Tibial artery (tissue), 4 donors: ENCODE measurements around the gene POU2F2.

Source experiments
- DNase-seq, 2 donors: peaks; one replicate each; pipeline ENCODE4 v3.0.0-alpha.2; 2019
- H3K27ac ChIP-seq, 2 donors: fragments of 200-600 bp; sonication (generic) in 1 of 2; 1 replicate in 1 of 2; 2 replicates in 1 of 2; pipeline ENCODE4 v1.5.1; 2018 to 2019; ENCODE audit warnings: mild to moderate bottlenecking in 1 of 2
- H3K27me3 ChIP-seq, 2 donors: fragments of 200-600 bp; sonication (generic) in 1 of 2; one replicate each; pipeline versions ENCODE4 v1.5.1 to v1.6.0; 2016 to 2019
- H3K36me3 ChIP-seq, 3 donors: fragments of 200-600 bp; sonication (generic) in 2 of 3; one replicate each; pipeline ENCODE4 v1.5.1; 2016 to 2019; ENCODE audit warnings: mild to moderate bottlenecking in 2 of 3
- H3K4me1 ChIP-seq, 4 donors: fragments of 200-600 bp; sonication (generic) in 2 of 4; 1 replicate in 3 of 4; 2 replicates in 1 of 4; pipeline ENCODE4 v1.5.1; 2016 to 2019
- H3K4me3 ChIP-seq, 2 donors: fragments of 200-600 bp; sonication (generic) in 1 of 2; 1 replicate in 1 of 2; 2 replicates in 1 of 2; pipeline ENCODE4 v1.5.1; 2018 to 2019; ENCODE audit warnings: mild to moderate bottlenecking in 2 of 2
- H3K9me3 ChIP-seq, 3 donors: fragments of 200-600 bp; sonication (generic) in 1 of 3; one replicate each; pipeline ENCODE4 v1.5.1; 2016 to 2019
- intact Hi-C: fragments of 100-400 bp; cut with DNase I; formaldehyde crosslinking; loops from one replicate; pipeline ENCODE4 v1.15.0; 2023; ENCODE audit warnings: low total_unique reads
- TF ChIP-seq, protein P1 (sequence below), 2 experiments: fragments of 200-600 bp in 1 of 2; fragments of 450-650 bp in 1 of 2; IDR thresholded peaks; one replicate each; pipeline ENCODE4 v1.5.1; 2017 to 2019; ENCODE audit warnings: antibody characterized with exemption in 2 of 2, mild to moderate bottlenecking in 1 of 2, moderate library complexity in 1 of 2

The POU2F2 gene

DNA sequence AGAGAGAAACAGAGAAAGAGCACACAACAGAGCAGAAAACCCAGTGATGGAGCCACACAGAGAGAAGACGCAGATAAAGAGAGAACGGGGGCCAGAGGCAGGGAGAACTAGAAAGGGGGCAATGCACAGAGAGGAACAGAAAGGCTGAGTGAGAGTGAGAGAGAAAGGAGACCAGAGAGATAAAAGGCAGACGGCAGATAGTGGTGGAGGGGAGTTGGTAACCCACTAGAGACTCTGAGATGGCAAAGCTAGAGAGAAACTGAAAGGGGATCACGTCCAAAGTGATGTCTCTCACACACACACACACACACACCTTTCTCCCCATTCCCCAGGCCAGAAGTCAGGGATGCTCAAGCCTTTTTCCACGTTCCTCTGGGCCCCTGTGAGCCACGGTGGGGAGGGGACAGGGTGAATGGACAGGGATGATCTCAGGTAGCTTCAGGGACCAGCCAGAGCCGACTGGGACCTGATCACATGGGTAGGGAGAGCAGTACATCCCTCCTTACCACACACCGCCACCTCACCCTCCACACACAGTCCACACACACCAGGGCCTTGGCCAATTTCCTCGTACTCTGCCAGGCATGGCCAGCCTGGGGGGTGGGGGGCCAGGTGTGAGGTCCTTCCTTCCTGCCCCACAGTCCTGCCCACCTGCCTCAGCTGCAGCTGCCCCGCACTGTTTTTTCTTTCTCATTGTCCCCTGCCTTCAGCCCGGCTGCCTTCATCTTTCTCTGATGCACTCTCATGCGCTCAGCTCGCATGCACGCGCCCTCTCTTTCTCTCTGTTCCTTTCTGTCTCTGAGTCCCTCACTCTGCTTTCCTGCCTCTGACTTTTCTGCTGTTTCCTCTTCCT is 22.5 kb upstream of the POU2F2 start:
- H3K27ac ChIP-seq = no peak overlapping the region
- no peaks in the 10 kb centered on the region for H3K36me3 ChIP-seq
- H3K4me3 ChIP-seq = no peak overlapping the region
- peaks cover 0 to 67% of the 10 kb centered on the region in 2 donors for H3K27me3 ChIP-seq
- no peaks in the 10 kb centered on the region for H3K9me3 ChIP-seq
- TF ChIP-seq, protein P1, sequence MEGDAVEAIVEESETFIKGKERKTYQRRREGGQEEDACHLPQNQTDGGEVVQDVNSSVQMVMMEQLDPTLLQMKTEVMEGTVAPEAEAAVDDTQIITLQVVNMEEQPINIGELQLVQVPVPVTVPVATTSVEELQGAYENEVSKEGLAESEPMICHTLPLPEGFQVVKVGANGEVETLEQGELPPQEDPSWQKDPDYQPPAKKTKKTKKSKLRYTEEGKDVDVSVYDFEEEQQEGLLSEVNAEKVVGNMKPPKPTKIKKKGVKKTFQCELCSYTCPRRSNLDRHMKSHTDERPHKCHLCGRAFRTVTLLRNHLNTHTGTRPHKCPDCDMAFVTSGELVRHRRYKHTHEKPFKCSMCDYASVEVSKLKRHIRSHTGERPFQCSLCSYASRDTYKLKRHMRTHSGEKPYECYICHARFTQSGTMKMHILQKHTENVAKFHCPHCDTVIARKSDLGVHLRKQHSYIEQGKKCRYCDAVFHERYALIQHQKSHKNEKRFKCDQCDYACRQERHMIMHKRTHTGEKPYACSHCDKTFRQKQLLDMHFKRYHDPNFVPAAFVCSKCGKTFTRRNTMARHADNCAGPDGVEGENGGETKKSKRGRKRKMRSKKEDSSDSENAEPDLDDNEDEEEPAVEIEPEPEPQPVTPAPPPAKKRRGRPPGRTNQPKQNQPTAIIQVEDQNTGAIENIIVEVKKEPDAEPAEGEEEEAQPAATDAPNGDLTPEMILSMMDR (IDR thresholded peaks at IDR 0.05) = no peak
- intact Hi-C loops = no loop called here
- no peak for DNase-seq
- no peaks in the 10 kb centered on the region for H3K4me1 ChIP-seq

DNA sequence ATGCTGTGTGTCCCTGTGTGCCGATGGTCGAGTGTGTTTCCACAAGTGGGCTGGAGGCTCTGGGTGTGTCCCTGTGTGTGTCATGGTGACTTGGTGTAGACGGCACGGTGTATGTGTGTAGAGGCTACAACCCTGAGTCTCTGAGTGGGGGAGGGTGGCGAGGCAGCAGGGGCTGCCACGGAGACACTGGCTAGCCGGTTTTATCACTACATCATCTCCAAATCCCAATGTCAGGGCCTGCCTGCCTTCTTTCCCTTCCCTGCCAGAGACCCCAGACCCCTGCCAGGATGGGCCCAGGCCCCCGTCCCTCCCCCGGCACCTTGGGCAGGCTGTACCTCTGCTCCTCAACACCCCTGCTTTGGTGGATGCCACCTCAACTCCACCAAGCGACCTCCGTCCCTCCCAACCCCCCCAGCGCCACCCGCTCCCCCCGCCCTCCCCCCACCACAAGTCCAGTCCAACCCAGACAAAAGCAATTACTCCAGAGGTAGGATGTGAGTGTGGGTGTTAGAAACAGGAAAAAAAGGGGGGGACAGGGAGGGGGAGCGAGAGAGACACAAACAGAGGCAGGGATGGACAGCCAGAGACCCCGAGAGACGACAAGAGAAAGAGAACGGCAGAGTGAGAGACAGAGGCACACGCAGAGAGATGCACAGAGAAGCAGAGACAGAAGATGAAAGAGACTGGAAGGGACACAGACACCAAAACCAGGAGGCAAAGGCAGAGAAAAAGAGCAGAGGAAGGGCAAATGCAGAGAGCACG is 21.6 kb upstream of the POU2F2 start:
- H3K36me3 ChIP-seq = no peaks in the 10 kb centered on the region
- intact Hi-C loops = no loop called here
- no peaks in the 10 kb centered on the region for H3K4me1 ChIP-seq
- no peaks in the 10 kb centered on the region for H3K9me3 ChIP-seq
- no peak for DNase-seq
- H3K4me3 ChIP-seq = no peak overlapping the region
- TF ChIP-seq, protein P1 (IDR thresholded peaks at IDR 0.05) = no peak
- H3K27me3 ChIP-seq = peaks cover 0 to 72% of the 10 kb centered on the region in 2 donors
- H3K27ac ChIP-seq = no peak overlapping the region

DNA sequence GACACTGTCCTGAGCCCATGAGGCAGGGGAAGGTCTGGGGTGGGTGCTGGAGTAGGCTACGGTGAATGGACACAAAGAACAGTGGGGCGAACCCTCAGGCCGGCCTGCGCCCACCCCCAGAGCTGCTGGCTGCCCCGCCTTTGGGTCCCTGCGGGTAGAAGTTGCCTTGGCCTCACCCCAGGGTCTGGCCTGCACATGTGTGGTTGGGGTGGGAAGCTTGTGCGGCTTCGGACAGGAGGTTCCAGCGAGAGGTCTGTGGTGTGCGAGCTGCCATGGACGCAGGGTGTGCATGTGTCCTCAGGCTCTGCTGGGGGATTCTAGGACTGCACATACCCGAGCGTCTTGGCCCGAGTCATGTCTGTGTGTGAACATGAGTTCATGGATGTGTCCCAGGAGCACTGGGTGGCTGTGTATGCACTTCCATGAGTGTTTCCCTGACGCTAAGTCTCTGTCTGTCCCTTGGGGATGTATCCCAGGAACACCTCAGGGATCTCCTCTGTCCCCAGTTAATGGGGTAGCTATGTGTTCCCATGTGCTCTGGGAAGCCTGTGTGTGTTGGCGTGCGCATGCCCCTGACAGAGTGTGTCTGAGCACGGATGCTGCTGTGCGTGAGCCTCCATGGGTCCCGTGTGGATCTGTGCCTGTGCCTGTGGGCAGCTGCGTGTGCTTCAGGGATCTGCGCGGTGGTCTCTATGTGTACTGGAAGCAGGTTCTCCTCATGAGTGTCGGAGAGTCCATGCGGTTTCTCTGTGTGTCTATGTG is 20.8 kb upstream of the POU2F2 start:
- intact Hi-C loops = no loop called here
- no peak for DNase-seq
- no peaks in the 10 kb centered on the region for H3K4me1 ChIP-seq
- TF ChIP-seq, protein P1 (IDR thresholded peaks at IDR 0.05) = no peak
- H3K27ac ChIP-seq = no peak overlapping the region
- H3K27me3 ChIP-seq = peaks cover 0 to 79% of the 10 kb centered on the region in 2 donors
- H3K9me3 ChIP-seq = no peaks in the 10 kb centered on the region
- H3K36me3 ChIP-seq = no peaks in the 10 kb centered on the region
- H3K4me3 ChIP-seq = no peak overlapping the region

DNA sequence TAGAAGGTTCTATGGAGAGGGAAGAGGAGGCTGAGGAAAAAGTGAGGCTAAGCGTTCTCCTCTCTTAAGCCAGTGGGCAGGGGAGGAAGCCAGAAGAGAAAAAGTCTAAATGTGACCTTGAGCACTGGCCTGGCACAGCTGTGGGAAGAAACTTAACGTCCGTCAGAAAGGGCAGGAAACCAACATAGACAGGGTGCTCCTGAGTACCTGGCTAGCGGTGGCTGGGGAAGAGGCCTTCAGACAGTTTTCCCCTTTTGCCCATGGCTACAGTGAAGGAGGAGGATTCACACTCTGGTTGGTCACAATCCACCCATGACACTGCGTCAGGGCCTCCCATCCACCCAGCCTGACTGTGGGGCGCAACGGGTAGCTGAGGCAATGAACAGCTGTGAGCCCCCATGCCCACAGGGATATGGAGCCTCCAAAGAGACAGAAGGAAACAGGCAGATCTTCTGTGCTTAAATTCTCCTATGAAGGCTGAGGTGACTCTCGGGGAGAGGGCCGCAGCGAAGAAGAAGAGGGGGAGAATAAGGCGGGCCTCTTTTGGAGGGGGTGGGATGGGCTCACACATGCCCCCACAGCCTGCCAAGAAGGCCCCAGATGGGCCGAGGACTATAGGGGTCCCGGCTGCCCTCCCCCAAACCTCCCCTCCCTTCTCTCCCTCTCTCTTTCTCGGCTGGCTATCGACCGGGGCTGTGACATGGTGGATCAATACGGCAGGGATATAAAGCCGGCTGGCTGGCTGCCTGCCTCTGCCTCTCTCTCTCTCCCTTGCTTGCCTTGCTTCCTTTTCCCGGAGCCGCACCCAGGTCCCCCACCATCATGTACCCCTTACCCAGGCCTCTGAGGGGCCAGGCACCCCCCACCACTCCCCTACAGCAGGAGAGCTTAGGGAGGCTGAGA is 19.8 kb upstream of the POU2F2 start:
- H3K27ac ChIP-seq = no peak overlapping the region
- peaks cover 0 to 80% of the 10 kb centered on the region in 2 donors for H3K27me3 ChIP-seq
- H3K36me3 ChIP-seq = no peaks in the 10 kb centered on the region
- DNase-seq = no peak
- intact Hi-C loops = no loop called here
- H3K9me3 ChIP-seq = no peaks in the 10 kb centered on the region
- H3K4me1 ChIP-seq = no peaks in the 10 kb centered on the region
- TF ChIP-seq, protein P1 (IDR thresholded peaks at IDR 0.05) = no peak
- no peak overlapping the region for H3K4me3 ChIP-seq

DNA sequence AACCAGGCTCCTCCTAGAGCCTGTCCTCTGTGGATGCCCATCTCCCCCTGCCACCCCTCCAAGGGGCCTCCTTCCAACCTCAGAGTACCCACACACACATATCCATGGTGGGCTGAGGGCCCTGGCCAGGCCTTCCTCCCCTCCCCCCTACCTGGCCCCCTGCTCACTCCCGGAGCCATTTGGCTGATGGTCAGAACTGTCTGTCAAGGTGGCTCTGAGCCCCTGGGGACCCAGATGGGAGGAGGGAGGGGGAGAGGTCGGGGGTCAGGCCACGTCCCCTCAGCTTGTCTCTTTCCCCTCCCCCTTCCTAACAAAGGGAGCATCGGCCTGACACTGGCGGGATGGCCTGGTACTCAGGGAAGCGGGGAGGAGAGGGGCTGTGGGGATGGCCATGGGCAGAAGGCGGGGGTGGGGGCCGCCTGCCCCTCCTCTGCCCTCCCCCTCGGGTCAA is 18.7 kb upstream of the POU2F2 start:
- intact Hi-C loops = no loop called here
- peaks cover 0 to 72% of the 10 kb centered on the region in 2 donors for H3K27me3 ChIP-seq
- TF ChIP-seq, protein P1 (IDR thresholded peaks at IDR 0.05) = no peak

More for the DNA sequence above, 18.7 kb upstream of the POU2F2 start:
- H3K4me1 ChIP-seq = no peaks in the 10 kb centered on the region
- no peak overlapping the region for H3K4me3 ChIP-seq
- no peaks in the 10 kb centered on the region for H3K9me3 ChIP-seq
- no peaks in the 10 kb centered on the region for H3K36me3 ChIP-seq
- no peak overlapping the region for H3K27ac ChIP-seq
- DNase-seq = no peak
